Thyroid gland (tissue), 4 donors: ENCODE results near the gene TCF7L2. TPM values are rescaled to one million over a fixed set of nuclear protein-coding genes. Genes with fewer than 3 reads are reported as not detected.

ENCODE experiments used
- DNase-seq, 2 donors: peaks; one replicate each; pipeline ENCODE4 v3.0.0-alpha.2; 2019
- H3K27ac ChIP-seq, 3 donors: fragments of 200-600 bp; sonication (generic); 1 replicate in 2 of 3; 2 replicates in 1 of 3; pipeline ENCODE4 v1.5.1; 2016 to 2019; ENCODE audit warnings: mild to moderate bottlenecking in 1 of 3, moderate library complexity in 1 of 3
- H3K27me3 ChIP-seq: fragments of 200-600 bp; sonication (generic); one replicate; pipeline ENCODE4 v1.5.1; 2019
- H3K36me3 ChIP-seq, 2 donors: fragments of 200-600 bp; sonication (generic); one replicate each; pipeline ENCODE4 v1.5.1; 2016 to 2019
- H3K4me1 ChIP-seq, 2 donors: fragments of 200-600 bp; sonication (generic); one replicate each; pipeline ENCODE4 v1.5.1; 2017 to 2019
- H3K4me3 ChIP-seq, 3 donors: fragments of 200-600 bp; sonication (generic); replicated peaks in 1 of 3; 1 replicate in 2 of 3; 2 replicates in 1 of 3; pipeline ENCODE4 v1.5.1; 2016; ENCODE audit warnings: mild to moderate bottlenecking in 1 of 3
- H3K9me3 ChIP-seq: fragments of 200-600 bp; sonication (generic); one replicate; pipeline ENCODE4 v1.5.1; 2017
- CTCF ChIP-seq, 6 experiments: fragments of 200-600 bp in 3 of 6; fragments of 450-650 bp in 3 of 6; sonication (generic) in 3 of 6; IDR thresholded peaks; one replicate each; pipeline ENCODE4 v1.5.1; 2016 to 2019; ENCODE audit warnings: antibody characterized with exemption in 6 of 6, mild to moderate bottlenecking in 2 of 6, inconsistent platforms in 1 of 6, moderate library complexity in 1 of 6
- POLR2A ChIP-seq, 2 donors: fragments of 450-650 bp; IDR thresholded peaks; one replicate each; pipeline ENCODE4 v1.6.1; 2017; ENCODE audit warnings: antibody characterized with exemption in 2 of 2, mild to moderate bottlenecking in 2 of 2, moderate library complexity in 1 of 2
- WGBS, 2 donors: methylation state at CpG; one replicate each; pipeline ENCODE4 v1.1.5; 2017; 5-methylcytosine and 5-hydroxymethylcytosine counted together
- intact Hi-C: fragments of 100-400 bp; cut with DNase I; formaldehyde crosslinking; loops from one replicate; pipeline ENCODE4 v1.15.1; 2023
- total RNA-seq, 4 donors: library from RNA; depleted of rRNA; stranded (reverse); fragments of >200 nt; gene quantifications; one replicate each; pipeline ENCODE4 v1.2.3, GENCODE V29; 2016

Gene TCF7L2
- total RNA-seq, 4 donors from 2014 or later: 16.2 to 67.1 (median 25.3) TPM

- DNase-seq: peak; percentile 37 to 50
- Histone ChIP-seq H3K4me3 (no peak overlapping the region), H3K4me1 (peaks cover 0 to 7% of the 10 kb centered on the region in 2 donors), H3K36me3 (no peaks in the 10 kb centered on the region), H3K27me3 (no peaks in the 10 kb centered on the region), H3K27ac (no peak overlapping the region), H3K9me3 (no peaks in the 10 kb centered on the region)
- WGBS, 2 donors: 55 to 59% methylated on average over 10 of the region's 10 CpGs
- intact Hi-C loops: no loop called here
- TF ChIP-seq POLR2A (IDR thresholded peaks at IDR 0.05): no peak
Measured at GRCh38 chr10:113180401-113181154, 230.5 kb downstream of the TCF7L2 start.

- H3K4me1 ChIP-seq: peaks cover 0 to 7% of the 10 kb centered on the region in 2 donors
Measured at GRCh38 chr10:113182154-113182553, 232.1 kb downstream of the TCF7L2 start.

GRCh38 chr10:113183573-113183972 lies 233.5 kb downstream of the TCF7L2 start:
- intact Hi-C loops: no loop called here

More at GRCh38 chr10:113182154-113182553, 232.1 kb downstream of the TCF7L2 start:
- Histone ChIP-seq H3K4me3 (no peak overlapping the region), H3K36me3 (no peaks in the 10 kb centered on the region), H3K27ac (no peak overlapping the region), H3K27me3 (no peaks in the 10 kb centered on the region), H3K9me3 (no peaks in the 10 kb centered on the region)
- intact Hi-C loops: no loop called here
- TF ChIP-seq CTCF (IDR thresholded peaks at IDR 0.05): no peak
- no peak for TF ChIP-seq POLR2A (IDR thresholded peaks at IDR 0.05)
- no peak for DNase-seq
- 95 to 97% methylated on average over 3 of the region's 3 CpGs for WGBS, 2 donors

GRCh38 chr10:113187063-113187777 lies 237.2 kb downstream of the TCF7L2 start:
- Histone ChIP-seq H3K9me3 (no peaks in the 10 kb centered on the region), H3K4me1 (no peaks in the 10 kb centered on the region), H3K4me3 (no peak overlapping the region), H3K36me3 (no peaks in the 10 kb centered on the region), H3K27ac (no peak overlapping the region), H3K27me3 (no peaks in the 10 kb centered on the region)
- TF ChIP-seq CTCF (IDR thresholded peaks at IDR 0.05) (no peak), POLR2A (IDR thresholded peaks at IDR 0.05) (no peak)
- WGBS, 2 donors: 49 to 52% methylated on average over 10 of the region's 10 CpGs
- DNase-seq: peak; percentile 77 to 84
- intact Hi-C loops: no loop called here

More at GRCh38 chr10:113183573-113183972, 233.5 kb downstream of the TCF7L2 start:
- no peak overlapping the region for H3K27ac ChIP-seq
- DNase-seq: peak in 1 of 2 donors; percentile 13
- H3K9me3 ChIP-seq: no peaks in the 10 kb centered on the region
- no peaks in the 10 kb centered on the region for H3K27me3 ChIP-seq
- H3K4me3 ChIP-seq: no peak overlapping the region
- H3K36me3 ChIP-seq: no peaks in the 10 kb centered on the region
- no peak for TF ChIP-seq POLR2A (IDR thresholded peaks at IDR 0.05)
- TF ChIP-seq CTCF (IDR thresholded peaks at IDR 0.05): no peak
- WGBS, 2 donors: 65 to 74% methylated on average over 11 to 13 of the region's 13 CpGs
- H3K4me1 ChIP-seq: peaks cover 0 to 7% of the 10 kb centered on the region in 2 donors

DNA sequence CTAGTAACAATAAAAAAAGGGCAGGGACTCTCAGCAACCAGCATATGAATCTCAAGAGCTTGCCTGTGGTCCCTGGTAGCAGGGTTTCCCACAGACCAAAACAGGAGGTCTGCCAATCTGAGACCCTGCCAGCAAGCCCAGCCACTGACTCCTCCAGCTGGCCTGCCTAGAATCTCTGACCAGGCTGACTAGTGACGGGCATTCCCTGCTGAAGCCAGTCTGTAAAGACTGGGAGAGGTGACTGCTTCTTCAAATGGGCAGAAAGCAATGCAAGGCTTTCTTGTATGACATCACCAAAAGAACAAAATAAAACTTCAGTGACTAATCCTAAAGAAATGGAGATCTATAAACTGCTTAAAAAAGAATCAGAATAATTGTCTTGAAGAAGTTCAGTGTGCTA lies 249.4 kb downstream of the TCF7L2 start:
- WGBS, 2 donors: 90 to 94% methylated on average over 1 of the region's 1 CpG
- no peaks in the 10 kb centered on the region for H3K9me3 ChIP-seq
- H3K27ac ChIP-seq: no peak overlapping the region
- H3K4me3 ChIP-seq: no peak overlapping the region
- TF ChIP-seq CTCF (IDR thresholded peaks at IDR 0.05): no peak
- no peak for TF ChIP-seq POLR2A (IDR thresholded peaks at IDR 0.05)
- intact Hi-C loops: no loop called here
- H3K4me1 ChIP-seq: no peaks in the 10 kb centered on the region
- H3K36me3 ChIP-seq: no peaks in the 10 kb centered on the region
- H3K27me3 ChIP-seq: no peaks in the 10 kb centered on the region
- no peak for DNase-seq
